Measurements from ENCODE around the gene AFF2.

The AFF2 gene

DNA sequence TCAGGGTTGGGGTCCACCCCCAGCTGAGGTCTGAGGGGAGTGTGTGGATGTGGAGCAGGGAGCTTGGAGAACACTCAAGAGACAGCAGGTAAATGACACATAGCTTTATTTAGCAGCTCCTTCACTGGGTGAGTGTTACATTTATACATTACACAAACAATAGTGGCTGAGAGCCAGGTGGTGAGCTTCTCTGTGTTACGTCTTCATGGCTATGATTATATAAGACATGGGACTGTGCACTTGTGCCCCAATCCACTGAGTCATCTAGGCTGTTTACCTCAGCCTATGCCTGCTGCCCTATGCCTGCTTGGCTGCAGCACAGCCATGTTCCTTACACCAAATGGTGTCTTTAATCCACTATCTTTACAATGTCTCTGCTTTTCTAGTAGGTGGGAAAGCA lies 459.6 kb downstream of the AFF2 start:
- TF ChIP-seq, protein P1, sequence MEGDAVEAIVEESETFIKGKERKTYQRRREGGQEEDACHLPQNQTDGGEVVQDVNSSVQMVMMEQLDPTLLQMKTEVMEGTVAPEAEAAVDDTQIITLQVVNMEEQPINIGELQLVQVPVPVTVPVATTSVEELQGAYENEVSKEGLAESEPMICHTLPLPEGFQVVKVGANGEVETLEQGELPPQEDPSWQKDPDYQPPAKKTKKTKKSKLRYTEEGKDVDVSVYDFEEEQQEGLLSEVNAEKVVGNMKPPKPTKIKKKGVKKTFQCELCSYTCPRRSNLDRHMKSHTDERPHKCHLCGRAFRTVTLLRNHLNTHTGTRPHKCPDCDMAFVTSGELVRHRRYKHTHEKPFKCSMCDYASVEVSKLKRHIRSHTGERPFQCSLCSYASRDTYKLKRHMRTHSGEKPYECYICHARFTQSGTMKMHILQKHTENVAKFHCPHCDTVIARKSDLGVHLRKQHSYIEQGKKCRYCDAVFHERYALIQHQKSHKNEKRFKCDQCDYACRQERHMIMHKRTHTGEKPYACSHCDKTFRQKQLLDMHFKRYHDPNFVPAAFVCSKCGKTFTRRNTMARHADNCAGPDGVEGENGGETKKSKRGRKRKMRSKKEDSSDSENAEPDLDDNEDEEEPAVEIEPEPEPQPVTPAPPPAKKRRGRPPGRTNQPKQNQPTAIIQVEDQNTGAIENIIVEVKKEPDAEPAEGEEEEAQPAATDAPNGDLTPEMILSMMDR (IDR thresholded peaks at IDR 0.05; ENCODE audit: control insufficient read depth, insufficient read depth, low read depth, low read length, missing control alignments) = no peak
- no peak for DNase-seq (ENCODE audit: low read depth)

DNA sequence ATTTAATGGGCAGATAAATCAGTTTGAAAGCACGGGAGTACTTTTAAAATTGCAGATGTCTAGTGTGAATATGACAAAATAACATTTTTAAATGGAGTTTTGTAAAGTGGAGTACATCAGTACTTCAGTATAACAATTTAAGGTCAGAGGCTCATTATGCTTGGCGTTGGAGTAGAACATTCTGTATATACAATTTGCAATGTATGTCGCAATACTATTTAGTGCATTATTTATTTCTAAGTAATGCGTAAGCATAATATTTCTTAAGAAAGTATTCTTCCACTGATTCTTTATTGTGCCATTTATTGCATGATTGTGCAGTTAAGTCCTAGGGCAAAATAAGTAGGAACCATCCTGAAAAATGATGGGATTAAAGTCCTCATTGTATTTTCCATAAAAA lies 461.6 kb downstream of the AFF2 start:
- no peak overlapping the region for H3K4me3 ChIP-seq (ENCODE audit: control insufficient read depth, low read depth, low read length)
- TF ChIP-seq, protein P1 (IDR thresholded peaks at IDR 0.05; ENCODE audit: control insufficient read depth, insufficient read depth, low read depth, low read length, missing control alignments) = no peak
- DNase-seq (ENCODE audit: low read depth) = no peak

More for the DNA sequence above, 459.6 kb downstream of the AFF2 start:
- no peak overlapping the region for H3K4me3 ChIP-seq (ENCODE audit: control insufficient read depth, low read depth, low read length)

DNA sequence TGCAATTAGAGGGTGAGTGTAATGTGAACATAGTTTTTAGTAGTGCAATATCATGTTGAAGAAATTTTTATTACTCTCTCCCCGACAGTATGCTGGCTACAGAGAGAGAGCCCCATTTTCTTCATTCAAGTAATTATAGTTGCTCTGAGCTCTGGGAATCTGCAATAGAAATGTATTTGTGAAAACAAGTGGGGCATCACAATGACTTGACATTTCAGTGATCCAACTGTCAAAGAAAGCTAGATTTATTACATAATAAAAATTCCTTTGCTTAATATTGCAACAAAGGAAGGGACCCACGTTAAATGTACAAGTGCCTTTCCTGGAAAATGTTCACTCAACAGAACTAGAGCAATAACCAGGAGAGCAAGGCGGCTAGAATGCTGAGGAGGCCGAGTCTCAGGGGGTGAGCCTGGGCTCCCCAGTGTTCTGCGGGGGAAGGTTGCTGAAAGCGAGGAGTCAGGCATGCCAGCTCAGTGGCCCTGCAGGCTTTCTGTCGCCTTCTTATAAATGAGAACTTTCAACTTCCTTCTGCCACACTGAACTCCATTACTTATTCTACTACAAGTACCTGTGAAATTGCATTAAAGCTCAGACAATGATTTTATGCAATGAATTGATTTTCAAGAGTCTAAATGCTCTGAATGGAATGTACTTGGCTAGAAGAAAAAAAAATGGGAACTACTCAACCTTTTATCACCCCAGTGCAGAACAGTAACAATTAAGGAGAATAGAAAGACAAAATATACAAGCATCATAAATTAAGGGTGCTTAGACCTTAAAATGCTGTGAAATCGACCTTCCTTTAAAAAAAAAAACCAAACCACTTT lies 476.4 kb downstream of the AFF2 start:
- no peak for DNase-seq (ENCODE audit: low read depth)
- no peak overlapping the region for H3K4me3 ChIP-seq (ENCODE audit: control insufficient read depth, low read depth, low read length)

DNA sequence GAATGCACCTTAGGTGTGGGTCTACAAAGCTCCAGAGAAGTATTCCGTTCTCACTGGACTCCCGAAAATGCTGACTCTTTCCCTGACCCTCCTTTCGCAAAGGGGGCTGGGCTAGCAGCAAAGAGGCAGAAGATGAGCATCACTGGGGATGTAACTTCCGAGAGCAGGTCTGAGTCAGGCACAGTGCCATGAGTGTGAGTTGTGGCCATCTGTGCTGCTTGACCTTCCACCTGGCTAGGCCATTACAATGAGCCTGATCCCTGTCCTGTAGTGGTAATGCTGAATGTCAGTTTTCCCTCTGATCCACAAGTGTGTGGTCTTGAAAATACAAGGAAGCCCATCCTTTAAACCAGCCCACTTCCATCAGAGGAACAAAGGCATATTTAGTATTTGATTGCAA lies 479.4 kb downstream of the AFF2 start:
- DNase-seq (ENCODE audit: low read depth) = no peak
- TF ChIP-seq, protein P1 (IDR thresholded peaks at IDR 0.05; ENCODE audit: control insufficient read depth, insufficient read depth, low read depth, low read length, missing control alignments) = no peak
- no peak overlapping the region for H3K4me3 ChIP-seq (ENCODE audit: control insufficient read depth, low read depth, low read length)

More for the DNA sequence above, 476.4 kb downstream of the AFF2 start:
- TF ChIP-seq, protein P1 (IDR thresholded peaks at IDR 0.05; ENCODE audit: control insufficient read depth, insufficient read depth, low read depth, low read length, missing control alignments) = no peak

DNA sequence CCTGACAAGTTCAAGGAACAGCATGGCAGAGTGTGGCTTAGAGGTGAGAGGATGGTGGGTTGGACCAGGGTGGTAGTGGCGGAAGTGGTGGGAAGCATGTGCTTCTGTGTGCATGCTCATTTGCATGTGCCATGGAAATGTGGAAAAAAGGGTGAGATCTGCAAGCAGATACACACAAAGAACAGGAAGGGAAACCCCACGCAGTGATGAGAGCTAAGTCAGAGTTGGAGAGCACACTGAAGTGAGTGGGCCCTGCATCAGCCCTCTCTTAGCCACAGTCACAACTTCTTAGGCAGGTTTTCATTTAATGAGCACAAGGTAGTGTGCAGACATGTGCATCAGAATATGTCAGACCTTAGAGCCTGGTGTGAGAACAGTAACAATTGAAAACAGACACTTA lies 483.8 kb downstream of the AFF2 start:
- no peak overlapping the region for H3K4me3 ChIP-seq (ENCODE audit: control insufficient read depth, low read depth, low read length)
- no peak for DNase-seq (ENCODE audit: low read depth)
- TF ChIP-seq, protein P1 (IDR thresholded peaks at IDR 0.05; ENCODE audit: control insufficient read depth, insufficient read depth, low read depth, low read length, missing control alignments) = no peak

DNA sequence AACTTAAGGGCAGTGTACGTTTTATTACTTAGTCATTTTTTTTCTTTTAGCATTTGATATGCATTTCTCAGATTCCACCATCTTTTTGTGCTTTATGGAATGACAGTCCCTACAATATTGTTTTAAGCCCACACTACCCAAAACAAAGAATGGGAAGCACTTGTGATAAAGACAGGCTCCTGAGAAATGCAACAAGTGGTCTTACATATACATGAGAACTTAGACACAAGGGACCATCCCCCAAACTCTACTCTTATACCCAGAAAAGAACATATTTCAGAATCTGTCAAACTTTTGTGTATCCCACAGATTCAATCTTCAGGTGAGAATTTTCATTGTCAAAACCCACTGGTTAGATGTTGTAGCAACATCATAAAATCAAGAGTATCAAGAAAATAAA lies 491.1 kb downstream of the AFF2 start:
- no peak overlapping the region for H3K4me3 ChIP-seq (ENCODE audit: control insufficient read depth, low read depth, low read length)
- DNase-seq (ENCODE audit: low read depth) = no peak
- TF ChIP-seq, protein P1 (IDR thresholded peaks at IDR 0.05; ENCODE audit: control insufficient read depth, insufficient read depth, low read depth, low read length, missing control alignments) = no peak
